WTC11 (cell line): Measurements from ENCODE around the gene SH3GL2. TPM values are rescaled to one million over a fixed set of nuclear protein-coding genes. Genes with fewer than 3 reads are reported as not detected.
A peak's percentile ranks its signal among the peaks of the same experiment; 100 is the strongest.

Experiments used
- ATAC-seq: fragments of 200-7000 bp; cut with Tn5 transposase; 2 replicates; pipeline ENCODE4 v1.10.0; 2021; ENCODE audit warnings: mild to moderate bottlenecking, moderate library complexity
- CTCF ChIA-PET: fragments of 300-600 bp; sonication (Branson Sonifier 250); formaldehyde crosslinking; loops from one replicate; lab custom pipeline; 2021; ENCODE audit warnings: antibody characterized with exemption; lab: Charles Lee
- POLR2A ChIA-PET: fragments of 350-600 bp; sonication (Branson Sonifier 250); formaldehyde crosslinking; loops from one replicate; lab custom pipeline; 2021; ENCODE audit warnings: antibody characterized with exemption; lab: Charles Lee
- DNase-seq: peaks from one replicate; pipeline ENCODE4 v3.0.0; 2021; ENCODE audit warnings: low spot score
- H3K27ac Mint-ChIP-seq: 2 replicates; pipeline ENCODE4 v1.8.0; 2021; ENCODE audit warnings: mixed read lengths
- H3K27me3 Mint-ChIP-seq: 2 replicates; pipeline ENCODE4 v1.8.0; 2021; ENCODE audit warnings: low read depth, mild to moderate bottlenecking, moderate library complexity, mixed read lengths
- H3K36me3 Mint-ChIP-seq: 2 replicates; pipeline ENCODE4 v1.8.0; 2021; ENCODE audit warnings: mixed read lengths
- H3K4me1 Mint-ChIP-seq: 2 replicates; pipeline ENCODE4 v1.8.0; 2022; ENCODE audit warnings: mixed read lengths
- H3K4me3 Mint-ChIP-seq: 2 replicates; pipeline ENCODE4 v1.8.0; 2021; ENCODE audit warnings: mild to moderate bottlenecking, moderate library complexity, mixed read lengths
- H3K9me3 Mint-ChIP-seq: 2 replicates; pipeline ENCODE4 v1.8.0; 2021; ENCODE audit warnings: mixed read lengths
- ATF1 ChIP-seq: sonication (generic); formaldehyde crosslinking; IDR thresholded peaks from 2 replicates; pipeline ENCODE4 v1.8.1; 2023; ENCODE audit warnings: mild to moderate bottlenecking, moderate library complexity, missing genetic modification reagents
- ELF4 ChIP-seq: sonication (generic); formaldehyde crosslinking; IDR thresholded peaks from 2 replicates; pipeline ENCODE4 v1.8.1; 2022; ENCODE audit warnings: low read depth, mild to moderate bottlenecking, moderate library complexity, missing genetic modification reagents
- FOXK1 ChIP-seq: sonication (generic); formaldehyde crosslinking; IDR thresholded peaks from 2 replicates; pipeline ENCODE4 v1.8.0; 2022; ENCODE audit warnings: mild to moderate bottlenecking, moderate library complexity, missing genetic modification reagents
- GABPB1 ChIP-seq: sonication (generic); formaldehyde crosslinking; IDR thresholded peaks from 2 replicates; pipeline ENCODE4 v1.8.1; 2023; ENCODE audit warnings: mild to moderate bottlenecking, missing genetic modification reagents
- GRHL2 ChIP-seq: fragments of 250-450 bp; sonication (Bioruptor Pico); IDR thresholded peaks from 2 replicates; pipeline ENCODE4 v1.8.0; 2022; ENCODE audit warnings: mild to moderate bottlenecking, moderate library complexity; ENCODE audit not compliant: insufficient replicate concordance, severe bottlenecking
- GTF2I ChIP-seq: fragments of 250-450 bp; sonication (Bioruptor Pico); conservative IDR thresholded peaks from 2 replicates; pipeline ENCODE4 v1.4.0; 2021; ENCODE audit warnings: mild to moderate bottlenecking
- IRF2 ChIP-seq: sonication (generic); formaldehyde crosslinking; IDR thresholded peaks from 2 replicates; pipeline ENCODE4 v1.8.0; 2022; ENCODE audit warnings: low read depth, missing genetic modification reagents, borderline replicate concordance
- MXD4 ChIP-seq: fragments of 250-450 bp; sonication (Bioruptor Pico); IDR thresholded peaks from 2 replicates; pipeline ENCODE4 v1.8.0; 2021; ENCODE audit warnings: mild to moderate bottlenecking, moderate library complexity, borderline replicate concordance
- NFATC4 ChIP-seq: fragments of 250-450 bp; sonication (Bioruptor Pico); IDR thresholded peaks from 2 replicates; pipeline ENCODE4 v1.9.0; 2021; ENCODE audit warnings: mild to moderate bottlenecking
- NFYB ChIP-seq: sonication (generic); formaldehyde crosslinking; conservative IDR thresholded peaks from 2 replicates; pipeline ENCODE4 v1.8.0; 2022; ENCODE audit warnings: low read depth, missing genetic modification reagents
- NR3C1 ChIP-seq: sonication (generic); formaldehyde crosslinking; conservative IDR thresholded peaks from 2 replicates; pipeline ENCODE4 v1.8.1; 2023; ENCODE audit warnings: low read depth, mild to moderate bottlenecking, missing genetic modification reagents
- PRRX2 ChIP-seq: fragments of 250-450 bp; sonication (Bioruptor Pico); IDR thresholded peaks from 2 replicates; pipeline ENCODE4 v1.8.0; 2021; ENCODE audit warnings: mild to moderate bottlenecking
- SMAD3 ChIP-seq: sonication (generic); formaldehyde crosslinking; IDR thresholded peaks from 2 replicates; pipeline ENCODE4 v1.8.0; 2022; ENCODE audit warnings: missing genetic modification reagents, mild to moderate bottlenecking, borderline replicate concordance
- SMAD4 ChIP-seq: sonication (generic); formaldehyde crosslinking; IDR thresholded peaks from 2 replicates; pipeline ENCODE4 v1.8.0; 2022; ENCODE audit warnings: mild to moderate bottlenecking, missing genetic modification reagents
- SOX15 ChIP-seq: fragments of 250-450 bp; sonication (Bioruptor Pico); IDR thresholded peaks from 2 replicates; pipeline ENCODE4 v1.9.0; 2021; ENCODE audit warnings: mild to moderate bottlenecking
- TCF7 ChIP-seq: sonication (generic); formaldehyde crosslinking; IDR thresholded peaks from 2 replicates; pipeline ENCODE4 v1.8.0; 2022; ENCODE audit warnings: mild to moderate bottlenecking, low read depth, missing genetic modification reagents, moderate library complexity
- TEAD4 ChIP-seq: sonication (generic); formaldehyde crosslinking; IDR thresholded peaks from 2 replicates; pipeline ENCODE4 v1.8.0; 2022; ENCODE audit warnings: mild to moderate bottlenecking, missing genetic modification reagents
- ZBTB21 ChIP-seq: sonication (generic); formaldehyde crosslinking; IDR thresholded peaks from 2 replicates; pipeline ENCODE4 v1.8.1; 2023; ENCODE audit warnings: mild to moderate bottlenecking, missing genetic modification reagents, borderline replicate concordance
- ZNF317 ChIP-seq: sonication (generic); formaldehyde crosslinking; IDR thresholded peaks from 2 replicates; pipeline ENCODE4 v1.8.1; 2023; ENCODE audit warnings: low read depth, mild to moderate bottlenecking, moderate library complexity, missing genetic modification reagents, borderline replicate concordance
- ZNF396 ChIP-seq: fragments of 250-450 bp; sonication (Bioruptor Pico); IDR thresholded peaks from 2 replicates; pipeline ENCODE4 v1.8.0; 2021; ENCODE audit warnings: mild to moderate bottlenecking, moderate library complexity, borderline replicate concordance
- total RNA-seq: library from RNA; stranded (reverse); gene quantifications from 3 replicates; pipeline ENCODE4 v1.2.3, GENCODE V29; 2021
- TF ChIP-seq, protein P1 (sequence below): sonication (generic); formaldehyde crosslinking; IDR thresholded peaks from 2 replicates; pipeline ENCODE4 v1.8.0; 2022; ENCODE audit warnings: mild to moderate bottlenecking, missing genetic modification reagents
- TF ChIP-seq, protein P2 (sequence below): sonication (generic); formaldehyde crosslinking; IDR thresholded peaks from 2 replicates; pipeline ENCODE4 v1.8.1; 2022; ENCODE audit warnings: mild to moderate bottlenecking, missing genetic modification reagents, moderate library complexity, borderline replicate concordance
- TF ChIP-seq, protein P3 (sequence below): sonication (generic); formaldehyde crosslinking; IDR thresholded peaks from 2 replicates; pipeline ENCODE4 v1.8.1; 2023; ENCODE audit warnings: mild to moderate bottlenecking, missing genetic modification reagents, moderate library complexity
- TF ChIP-seq, protein P4 (sequence below): sonication (generic); formaldehyde crosslinking; IDR thresholded peaks from 2 replicates; pipeline ENCODE4 v1.8.1; 2023; ENCODE audit warnings: mild to moderate bottlenecking, moderate library complexity, missing genetic modification reagents
- TF ChIP-seq, protein P5 (sequence below): sonication (generic); formaldehyde crosslinking; conservative IDR thresholded peaks from 2 replicates; pipeline ENCODE4 v1.8.1; 2022; ENCODE audit warnings: mild to moderate bottlenecking, missing genetic modification reagents
- TF ChIP-seq, protein P6 (sequence below): fragments of 250-450 bp; sonication (Bioruptor Pico); IDR thresholded peaks from 2 replicates; pipeline ENCODE4 v1.9.0; 2021; ENCODE audit warnings: mild to moderate bottlenecking

The SH3GL2 gene
- total RNA-seq, 1 experiment from 2014 or later: 4.2 TPM

DNA sequence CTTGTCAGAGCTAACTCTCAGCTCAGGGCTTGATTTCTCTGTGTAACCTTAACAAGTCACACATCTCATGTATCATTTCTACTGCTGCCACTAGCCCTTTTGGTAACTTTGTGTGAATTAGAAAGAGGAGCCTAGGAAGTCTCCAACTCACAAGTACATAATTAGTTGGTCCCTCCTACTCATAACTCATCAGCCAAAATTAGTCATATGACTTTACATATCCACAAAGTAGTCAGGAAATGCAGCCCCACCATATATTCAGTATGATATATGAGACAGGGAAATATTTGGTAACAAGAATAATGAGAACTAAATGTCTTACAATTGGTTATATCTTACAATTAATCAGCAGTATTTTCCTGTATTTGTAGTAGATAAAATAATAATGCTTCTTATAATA is 250.2 kb downstream of the SH3GL2 start:
- DNase-seq: no peak
- Mint-ChIP-seq H3K27me3 (no peaks in the 10 kb centered on the region), H3K36me3 (no peaks in the 10 kb centered on the region), H3K4me3 (no peak overlapping the region), H3K27ac (no peak overlapping the region), H3K4me1 (peaks cover 32% of the 10 kb centered on the region), H3K9me3 (peaks cover 3% of the 10 kb centered on the region; the same call in 1 of the 2 replicates)
- ChIA-PET CTCF (interaction anchor here (1.7 to 1.8 kb wide), 2 partner anchors 9 to 18 kb away, joined by 6 to 7 read pairs; no protein-coding TSS in a partner anchor), POLR2A (no interaction called here)
- no peak for TF ChIP-seq ATF1 (CRISPR knock-in tag)
- TF ChIP-seq, protein P1, sequence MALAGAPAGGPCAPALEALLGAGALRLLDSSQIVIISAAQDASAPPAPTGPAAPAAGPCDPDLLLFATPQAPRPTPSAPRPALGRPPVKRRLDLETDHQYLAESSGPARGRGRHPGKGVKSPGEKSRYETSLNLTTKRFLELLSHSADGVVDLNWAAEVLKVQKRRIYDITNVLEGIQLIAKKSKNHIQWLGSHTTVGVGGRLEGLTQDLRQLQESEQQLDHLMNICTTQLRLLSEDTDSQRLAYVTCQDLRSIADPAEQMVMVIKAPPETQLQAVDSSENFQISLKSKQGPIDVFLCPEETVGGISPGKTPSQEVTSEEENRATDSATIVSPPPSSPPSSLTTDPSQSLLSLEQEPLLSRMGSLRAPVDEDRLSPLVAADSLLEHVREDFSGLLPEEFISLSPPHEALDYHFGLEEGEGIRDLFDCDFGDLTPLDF (CRISPR knock-in tag): no peak
- TF ChIP-seq TCF7: no peak
- TF ChIP-seq, protein P2, sequence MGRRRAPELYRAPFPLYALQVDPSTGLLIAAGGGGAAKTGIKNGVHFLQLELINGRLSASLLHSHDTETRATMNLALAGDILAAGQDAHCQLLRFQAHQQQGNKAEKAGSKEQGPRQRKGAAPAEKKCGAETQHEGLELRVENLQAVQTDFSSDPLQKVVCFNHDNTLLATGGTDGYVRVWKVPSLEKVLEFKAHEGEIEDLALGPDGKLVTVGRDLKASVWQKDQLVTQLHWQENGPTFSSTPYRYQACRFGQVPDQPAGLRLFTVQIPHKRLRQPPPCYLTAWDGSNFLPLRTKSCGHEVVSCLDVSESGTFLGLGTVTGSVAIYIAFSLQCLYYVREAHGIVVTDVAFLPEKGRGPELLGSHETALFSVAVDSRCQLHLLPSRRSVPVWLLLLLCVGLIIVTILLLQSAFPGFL (CRISPR knock-in tag): no peak
- TF ChIP-seq NR3C1 (CRISPR knock-in tag): no peak
- no peak for TF ChIP-seq GTF2I (CRISPR knock-in tag)
- no peak for TF ChIP-seq GRHL2 (CRISPR knock-in tag)
- TF ChIP-seq SMAD3 (CRISPR knock-in tag): no peak
- TF ChIP-seq MXD4 (CRISPR knock-in tag): no peak
- TF ChIP-seq TEAD4 (CRISPR knock-in tag): no peak
- no peak for TF ChIP-seq ZNF317 (CRISPR knock-in tag)
- no peak for TF ChIP-seq IRF2
- no peak for ATAC-seq

DNA sequence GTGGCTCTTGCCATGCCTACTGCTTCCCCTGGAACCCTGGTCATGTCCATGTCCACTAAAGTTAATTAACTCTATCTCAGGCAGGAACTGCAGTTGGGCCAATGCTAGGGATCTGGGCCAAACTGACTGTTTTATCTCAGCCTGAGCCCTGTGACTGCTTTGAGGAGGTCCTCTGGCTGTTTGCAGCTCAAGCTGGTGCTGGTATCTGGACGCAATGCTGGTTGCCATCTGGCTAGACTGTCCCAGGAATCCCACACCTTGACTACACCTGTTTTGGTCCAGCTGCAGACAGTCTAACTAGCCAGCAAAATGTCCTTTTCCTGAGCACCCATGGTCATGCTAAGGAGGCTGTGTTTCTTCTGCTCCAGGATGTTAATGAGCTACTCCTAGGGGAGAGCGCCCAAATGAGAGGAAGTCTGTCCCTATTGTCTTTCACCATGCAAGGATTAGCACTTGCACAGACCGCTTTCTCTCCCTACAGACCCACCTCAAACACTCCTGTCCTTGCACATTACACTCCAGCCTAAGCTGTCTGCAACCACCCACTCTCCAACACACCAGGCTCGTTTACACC is 251.0 kb downstream of the SH3GL2 start:
- peak; percentile 89 for ATAC-seq
- no peak overlapping the region for H3K4me3 Mint-ChIP-seq
- CTCF ChIA-PET: interaction anchor here (1.1 to 1.8 kb wide), 3 partner anchors 8 to 27 kb away, joined by 3 to 7 read pairs (median 6); no protein-coding TSS in a partner anchor

DNA sequence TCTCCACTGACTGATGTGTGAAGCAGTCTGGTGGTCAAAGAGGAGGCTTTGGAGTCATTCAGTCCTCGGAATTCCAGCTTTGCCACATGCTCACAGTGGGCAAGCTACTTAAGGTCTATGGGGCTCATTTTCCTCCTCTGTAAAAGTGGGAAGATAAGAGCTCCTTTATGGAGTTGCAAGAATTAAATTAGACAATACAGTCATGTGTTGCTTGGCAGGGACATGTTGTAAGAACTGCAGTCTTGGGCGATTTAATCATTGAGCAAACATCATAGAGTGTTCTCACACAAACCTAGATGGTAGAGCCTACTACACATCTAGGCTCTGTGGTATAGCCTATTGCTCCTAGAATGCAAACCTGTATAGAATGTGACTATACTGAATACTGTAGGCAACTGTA is 253.9 kb downstream of the SH3GL2 start:
- TF ChIP-seq SMAD3 (CRISPR knock-in tag) (no peak), GABPB1 (CRISPR knock-in tag) (no peak), NFYB (CRISPR knock-in tag) (no peak), SMAD4 (no peak), FOXK1 (CRISPR knock-in tag) (no peak), NFATC4 (CRISPR knock-in tag) (no peak)
- TF ChIP-seq, protein P3, sequence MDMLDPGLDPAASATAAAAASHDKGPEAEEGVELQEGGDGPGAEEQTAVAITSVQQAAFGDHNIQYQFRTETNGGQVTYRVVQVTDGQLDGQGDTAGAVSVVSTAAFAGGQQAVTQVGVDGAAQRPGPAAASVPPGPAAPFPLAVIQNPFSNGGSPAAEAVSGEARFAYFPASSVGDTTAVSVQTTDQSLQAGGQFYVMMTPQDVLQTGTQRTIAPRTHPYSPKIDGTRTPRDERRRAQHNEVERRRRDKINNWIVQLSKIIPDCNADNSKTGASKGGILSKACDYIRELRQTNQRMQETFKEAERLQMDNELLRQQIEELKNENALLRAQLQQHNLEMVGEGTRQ (CRISPR knock-in tag): no peak
- TF ChIP-seq, protein P4, sequence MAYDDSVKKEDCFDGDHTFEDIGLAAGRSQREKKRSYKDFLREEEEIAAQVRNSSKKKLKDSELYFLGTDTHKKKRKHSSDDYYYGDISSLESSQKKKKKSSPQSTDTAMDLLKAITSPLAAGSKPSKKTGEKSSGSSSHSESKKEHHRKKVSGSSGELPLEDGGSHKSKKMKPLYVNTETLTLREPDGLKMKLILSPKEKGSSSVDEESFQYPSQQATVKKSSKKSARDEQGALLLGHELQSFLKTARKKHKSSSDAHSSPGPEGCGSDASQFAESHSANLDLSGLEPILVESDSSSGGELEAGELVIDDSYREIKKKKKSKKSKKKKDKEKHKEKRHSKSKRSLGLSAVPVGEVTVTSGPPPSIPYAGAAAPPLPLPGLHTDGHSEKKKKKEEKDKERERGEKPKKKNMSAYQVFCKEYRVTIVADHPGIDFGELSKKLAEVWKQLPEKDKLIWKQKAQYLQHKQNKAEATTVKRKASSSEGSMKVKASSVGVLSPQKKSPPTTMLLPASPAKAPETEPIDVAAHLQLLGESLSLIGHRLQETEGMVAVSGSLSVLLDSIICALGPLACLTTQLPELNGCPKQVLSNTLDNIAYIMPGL (CRISPR knock-in tag): no peak
- TF ChIP-seq, protein P5, sequence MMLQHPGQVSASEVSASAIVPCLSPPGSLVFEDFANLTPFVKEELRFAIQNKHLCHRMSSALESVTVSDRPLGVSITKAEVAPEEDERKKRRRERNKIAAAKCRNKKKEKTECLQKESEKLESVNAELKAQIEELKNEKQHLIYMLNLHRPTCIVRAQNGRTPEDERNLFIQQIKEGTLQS (CRISPR knock-in tag): no peak
- TF ChIP-seq, protein P6, sequence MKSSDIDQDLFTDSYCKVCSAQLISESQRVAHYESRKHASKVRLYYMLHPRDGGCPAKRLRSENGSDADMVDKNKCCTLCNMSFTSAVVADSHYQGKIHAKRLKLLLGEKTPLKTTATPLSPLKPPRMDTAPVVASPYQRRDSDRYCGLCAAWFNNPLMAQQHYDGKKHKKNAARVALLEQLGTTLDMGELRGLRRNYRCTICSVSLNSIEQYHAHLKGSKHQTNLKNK (CRISPR knock-in tag): no peak
- ChIA-PET CTCF (interaction anchor here (1.9 kb wide), 1 partner anchor 22 kb away, joined by 7 read pairs; no protein-coding TSS in a partner anchor), POLR2A (no interaction called here)
- H3K4me3 Mint-ChIP-seq: no peak overlapping the region
- H3K36me3 Mint-ChIP-seq: no peaks in the 10 kb centered on the region
- H3K27ac Mint-ChIP-seq: no peak overlapping the region
- no peaks in the 10 kb centered on the region for H3K27me3 Mint-ChIP-seq
- H3K4me1 Mint-ChIP-seq: peaks cover 18% of the 10 kb centered on the region
- no peak for ATAC-seq
- no peak for DNase-seq
- H3K9me3 Mint-ChIP-seq: peaks cover 3% of the 10 kb centered on the region; the same call in 1 of the 2 replicates

More for the DNA sequence above, 251.0 kb downstream of the SH3GL2 start:
- no peaks in the 10 kb centered on the region for H3K27me3 Mint-ChIP-seq
- POLR2A ChIA-PET: no interaction called here
- peak overlapping the region; percentile 55; the same call in 1 of the 2 replicates for H3K27ac Mint-ChIP-seq
- DNase-seq: no peak
- H3K9me3 Mint-ChIP-seq: peaks cover 3% of the 10 kb centered on the region; the same call in 1 of the 2 replicates
- TF ChIP-seq ZBTB21 (CRISPR knock-in tag) (no peak), ZNF317 (CRISPR knock-in tag) (no peak), ELF4 (no peak), NR3C1 (CRISPR knock-in tag) (no peak), SOX15 (CRISPR knock-in tag) (no peak), ZNF396 (CRISPR knock-in tag) (no peak), ATF1 (CRISPR knock-in tag) (no peak), PRRX2 (CRISPR knock-in tag) (no peak)
- peaks cover 25% of the 10 kb centered on the region for H3K4me1 Mint-ChIP-seq
- H3K36me3 Mint-ChIP-seq: no peaks in the 10 kb centered on the region
